Esophagus squamous epithelium (tissue), 5 donors: ENCODE measurements around the gene SLC38A1. TPM values are rescaled to one million over a fixed set of nuclear protein-coding genes. Genes with fewer than 3 reads are reported as not detected.

Experiments used
- DNase-seq: peaks from one replicate; lab custom pipeline; 2025; lab: John Stamatoyannopoulos, UW
- H3K27ac ChIP-seq, 4 donors: fragments of 200-600 bp; sonication (generic); one replicate each; pipeline ENCODE4 v1.5.1; 2016 to 2019; ENCODE audit warnings: mild to moderate bottlenecking in 1 of 4
- H3K27me3 ChIP-seq, 4 donors: fragments of 200-600 bp; sonication (generic); 1 replicate in 3 of 4; 2 replicates in 1 of 4; pipeline versions ENCODE4 v1.5.1 to v1.6.0; 2017 to 2021; ENCODE audit warnings: antibody characterized with exemption in 1 of 4
- H3K36me3 ChIP-seq, 3 donors: fragments of 200-600 bp; sonication (generic); one replicate each; pipeline ENCODE4 v1.5.1; 2016 to 2019
- H3K4me1 ChIP-seq, 3 donors: fragments of 200-600 bp; sonication (generic); one replicate each; pipeline ENCODE4 v1.5.1; 2017 to 2019
- H3K4me3 ChIP-seq, 4 donors: fragments of 200-600 bp; sonication (generic); 1 replicate in 3 of 4; 2 replicates in 1 of 4; pipeline ENCODE4 v1.5.1; 2016 to 2019; ENCODE audit warnings: mild to moderate bottlenecking in 2 of 4, moderate library complexity in 1 of 4
- H3K9me3 ChIP-seq, 3 donors: fragments of 200-600 bp; sonication (generic); one replicate each; pipeline ENCODE4 v1.5.1; 2016 to 2019
- CTCF ChIP-seq, 6 experiments: fragments of 450-650 bp in 4 of 6; fragments of 200-600 bp in 2 of 6; sonication (generic) in 2 of 6; IDR thresholded peaks; one replicate each; pipeline ENCODE4 v1.5.1; 2016 to 2019; ENCODE audit warnings: antibody characterized with exemption in 6 of 6, mild to moderate bottlenecking in 4 of 6, moderate library complexity in 4 of 6
- POLR2A ChIP-seq, 4 donors: fragments of 450-650 bp; IDR thresholded peaks; one replicate each; pipeline ENCODE4 v1.6.1; 2017; ENCODE audit warnings: antibody characterized with exemption in 4 of 4, mild to moderate bottlenecking in 4 of 4, moderate library complexity in 3 of 4
- WGBS, 2 donors: methylation state at CpG; one replicate each; pipeline ENCODE4 v1.1.5; 2018; 5-methylcytosine and 5-hydroxymethylcytosine counted together
- intact Hi-C: fragments of 100-400 bp; cut with DNase I; formaldehyde crosslinking; loops from one replicate; pipeline ENCODE4 v1.15.0; 2022
- total RNA-seq, 4 donors: library from RNA; depleted of rRNA; stranded (reverse); fragments of >200 nt; gene quantifications; one replicate each; pipeline ENCODE4 v1.1.0, GENCODE V29; 2016
- donor health status: DM: yes; HTN: yes; CAD: no.

Gene SLC38A1
- total RNA-seq, 4 donors from 2014 or later = 23.3 to 88.7 (median 73.3) TPM

GRCh38 chr12:46242569-46242968 lies 26.3 kb downstream of the SLC38A1 start:
- no peaks in the 10 kb centered on the region for H3K27me3 ChIP-seq
- 92 to 96% methylated on average over 2 of the region's 2 CpGs for WGBS, 2 donors
- H3K4me3 ChIP-seq = no peak overlapping the region
- H3K36me3 ChIP-seq = peaks cover 0 to 45% (median 0%) of the 10 kb centered on the region in 3 donors
- no peak for DNase-seq
- H3K27ac ChIP-seq = no peak overlapping the region
- no peak for TF ChIP-seq POLR2A (IDR thresholded peaks at IDR 0.05)
- TF ChIP-seq CTCF (IDR thresholded peaks at IDR 0.05) = no peak
- peaks cover 0 to 17% (median 0%) of the 10 kb centered on the region in 3 donors for H3K4me1 ChIP-seq
- intact Hi-C loops = no loop called here
- peaks cover 0 to 5% (median 0%) of the 10 kb centered on the region in 3 donors for H3K9me3 ChIP-seq

- 69 to 83% methylated on average over 6 to 7 of the region's 7 CpGs for WGBS, 2 donors
- Histone ChIP-seq H3K27me3 (no peaks in the 10 kb centered on the region), H3K4me1 (peaks cover 0 to 9% (median 0%) of the 10 kb centered on the region in 3 donors), H3K9me3 (peaks cover 0 to 5% (median 0%) of the 10 kb centered on the region in 3 donors), H3K4me3 (no peak overlapping the region), H3K27ac (no peak overlapping the region), H3K36me3 (peaks cover 0 to 39% (median 0%) of the 10 kb centered on the region in 3 donors)
- intact Hi-C loops = no loop called here
- DNase-seq = no peak
- TF ChIP-seq CTCF (IDR thresholded peaks at IDR 0.05) = no peak
Measured at GRCh38 chr12:46240436-46240835, 28.4 kb downstream of the SLC38A1 start.

GRCh38 chr12:46238821-46239220 lies 30.0 kb downstream of the SLC38A1 start:
- 91 to 96% methylated on average over 1 of the region's 1 CpG for WGBS, 2 donors
- Histone ChIP-seq H3K9me3 (no peaks in the 10 kb centered on the region), H3K27me3 (no peaks in the 10 kb centered on the region), H3K27ac (no peak overlapping the region), H3K4me1 (peaks cover 0 to 9% (median 0%) of the 10 kb centered on the region in 3 donors), H3K36me3 (peaks cover 0 to 33% (median 0%) of the 10 kb centered on the region in 3 donors), H3K4me3 (no peak overlapping the region)
- no peak for DNase-seq
- TF ChIP-seq CTCF (IDR thresholded peaks at IDR 0.05) (no peak), POLR2A (IDR thresholded peaks at IDR 0.05) (no peak)
- intact Hi-C loops = no loop called here

- intact Hi-C loops = no loop called here
- TF ChIP-seq POLR2A (IDR thresholded peaks at IDR 0.05) (no peak), CTCF (IDR thresholded peaks at IDR 0.05) (no peak)
- H3K27me3 ChIP-seq = no peaks in the 10 kb centered on the region
- H3K27ac ChIP-seq = no peak overlapping the region
- no peak for DNase-seq
- peaks cover 0 to 9% (median 0%) of the 10 kb centered on the region in 3 donors for H3K4me1 ChIP-seq
- no peaks in the 10 kb centered on the region for H3K9me3 ChIP-seq
- peaks cover 0 to 33% (median 0%) of the 10 kb centered on the region in 3 donors for H3K36me3 ChIP-seq
- WGBS, 2 donors = 75 to 76% methylated on average over 3 of the region's 3 CpGs
- H3K4me3 ChIP-seq = no peak overlapping the region
Measured at GRCh38 chr12:46237371-46238045, 31.3 kb downstream of the SLC38A1 start.

GRCh38 chr12:46234000-46234399 lies 34.8 kb downstream of the SLC38A1 start:
- H3K27ac ChIP-seq = no peak overlapping the region
- peaks cover 0 to 3% (median 0%) of the 10 kb centered on the region in 3 donors for H3K4me1 ChIP-seq
- WGBS, 2 donors = 94 to 95% methylated on average over 1 of the region's 1 CpG
- intact Hi-C loops = no loop called here
- no peaks in the 10 kb centered on the region for H3K27me3 ChIP-seq
- H3K4me3 ChIP-seq = no peak overlapping the region
- H3K9me3 ChIP-seq = no peaks in the 10 kb centered on the region
- TF ChIP-seq POLR2A (IDR thresholded peaks at IDR 0.05) (no peak), CTCF (IDR thresholded peaks at IDR 0.05) (no peak)
- H3K36me3 ChIP-seq = peaks cover 0 to 27% (median 0%) of the 10 kb centered on the region in 3 donors
- no peak for DNase-seq
